Heart left ventricle (tissue), 16 donors: ENCODE results near the gene LGR6. TPM values are rescaled to one million over a fixed set of nuclear protein-coding genes. Genes with fewer than 3 reads are reported as not detected.

Experiments
- ATAC-seq, 4 donors: fragments of 200-7000 bp; cut with Tn5 transposase; one replicate each; pipeline ENCODE4 v1.9.1; 2020 to 2022; ENCODE audit warnings: moderate library complexity in 4 of 4, mild to moderate bottlenecking in 3 of 4, moderate number of reproducible peaks in 1 of 4
- DNase-seq, 5 donors: peaks; one replicate each; pipeline ENCODE4 v3.0.0-alpha.2; 2020
- H3K27ac ChIP-seq, 12 donors: fragments of 200-600 bp; sonication (generic) in 4 of 12; one replicate each; pipeline versions ENCODE4 v1.5.0 to v1.8.0; 2016 to 2022; ENCODE audit warnings: mild to moderate bottlenecking in 2 of 12
- H3K27me3 ChIP-seq, 9 donors: fragments of 200-600 bp; sonication (generic) in 2 of 9; one replicate each; pipeline versions ENCODE4 v1.5.1 to v1.8.0; 2016 to 2022; ENCODE audit warnings: mild to moderate bottlenecking in 3 of 9
- H3K36me3 ChIP-seq, 9 donors: fragments of 200-600 bp; sonication (generic) in 2 of 9; one replicate each; pipeline versions ENCODE4 v1.5.0 to v1.8.0; 2018 to 2022; ENCODE audit warnings: mild to moderate bottlenecking in 2 of 9
- H3K4me1 ChIP-seq, 12 donors: fragments of 200-600 bp; sonication (generic) in 4 of 12; one replicate each; pipeline versions ENCODE4 v1.5.0 to v1.8.0; 2016 to 2022; ENCODE audit warnings: mild to moderate bottlenecking in 3 of 12
- H3K4me3 ChIP-seq, 12 donors: fragments of 200-600 bp; sonication (generic) in 4 of 12; one replicate each; pipeline versions ENCODE4 v1.5.0 to v1.8.0; 2017 to 2022; ENCODE audit warnings: mild to moderate bottlenecking in 9 of 12, moderate library complexity in 4 of 12
- H3K9me3 ChIP-seq, 12 donors: fragments of 200-600 bp; sonication (generic) in 4 of 12; one replicate each; pipeline versions ENCODE4 v1.5.0 to v1.8.0; 2016 to 2022; ENCODE audit warnings: mild to moderate bottlenecking in 1 of 12
- CTCF ChIP-seq, 12 donors: fragments of 200-600 bp; sonication (generic) in 4 of 12; IDR thresholded peaks; one replicate each; pipeline versions ENCODE4 v1.5.0 to v1.8.0; 2018 to 2022; ENCODE audit warnings: antibody characterized with exemption in 12 of 12, mild to moderate bottlenecking in 5 of 12
- POLR2A ChIP-seq, 2 donors: fragments of 450-650 bp; IDR thresholded peaks; one replicate each; pipeline ENCODE4 v1.6.1; 2017; ENCODE audit warnings: antibody characterized with exemption in 2 of 2, mild to moderate bottlenecking in 2 of 2, moderate library complexity in 2 of 2
- WGBS, 4 donors: extraction: QIAGEN DNeasy Blood & Tissue Kit in 2 of 4; methylation state at CpG; one replicate each; pipeline versions ENCODE4 v1.1.5 to v1.1.7; 2013 to 2018; 5-methylcytosine and 5-hydroxymethylcytosine counted together
- intact Hi-C, 10 donors: fragments of 100-400 bp; cut with DNase I; formaldehyde crosslinking; loops; one replicate each; pipeline versions ENCODE4 v1.11.1 to v1.14.2; 2022
- polyA plus RNA-seq, 2 donors: library from polyadenylated mRNA; stranded (reverse); fragments of 200-250 nt; gene quantifications; one replicate each; pipeline ENCODE4 v1.2.3, GENCODE V29; 2013
- total RNA-seq, 9 donors: library from RNA; depleted of rRNA in 2 of 9; stranded (reverse); fragments of >200 nt in 2 of 9; fragmentation: NEBNext Ultra II Directional in 3 of 9; extraction: Animal tissue kit (Norgen Biotek cat#: 25700) in 3 of 9; gene quantifications; one replicate each; pipeline versions ENCODE4 v1.1.0 to v1.2.4, GENCODE V29; 2016 to 2023
- donor health status: ischemic (EF 13 %, LVEDD 7.1; RV severe dilation, severe dysfunction).
- donor health status: healthy with polysubstance abuse.
- donor health status: DM: no; HTN: yes; CAD: no.
- donor health status: DM: no; HTN: no; CAD: no.
- donor health status: ischemic (EF 25% LVEDD 6.9; RV normal size, moderate dysfunction).
- donor health status: ischemic (EF 25% LVEDD 5.7; RV mildly dilated, moderate dysfunction).
- donor health status: healthy.
- donor health status: DM: yes; HTN: yes; CAD: no.
- donor health status: ischemic (EF 35%, LVEDD 5.7; RV mildly dilated, moderate dysfunction).
- donor health status: nonischemic (EF 11% LVEDD 7.7; RV severe dilation, severe dysfunction).
- donor health status: DM: yes; HTN: yes; CAD: no.
- donor health status: PGD.
- donor health status: ischemic (EF 29% LVEDD 5.4; RV normal size, mild dysfunction).
- donor health status: nonischemic (EF 23%, LVEDD 6.1; RV moderate dilation, normal function).

LGR6 gene
- total and polyA plus RNA-seq, 11 donors: 0.29 to 3.5 (median 1.7) TPM

DNA sequence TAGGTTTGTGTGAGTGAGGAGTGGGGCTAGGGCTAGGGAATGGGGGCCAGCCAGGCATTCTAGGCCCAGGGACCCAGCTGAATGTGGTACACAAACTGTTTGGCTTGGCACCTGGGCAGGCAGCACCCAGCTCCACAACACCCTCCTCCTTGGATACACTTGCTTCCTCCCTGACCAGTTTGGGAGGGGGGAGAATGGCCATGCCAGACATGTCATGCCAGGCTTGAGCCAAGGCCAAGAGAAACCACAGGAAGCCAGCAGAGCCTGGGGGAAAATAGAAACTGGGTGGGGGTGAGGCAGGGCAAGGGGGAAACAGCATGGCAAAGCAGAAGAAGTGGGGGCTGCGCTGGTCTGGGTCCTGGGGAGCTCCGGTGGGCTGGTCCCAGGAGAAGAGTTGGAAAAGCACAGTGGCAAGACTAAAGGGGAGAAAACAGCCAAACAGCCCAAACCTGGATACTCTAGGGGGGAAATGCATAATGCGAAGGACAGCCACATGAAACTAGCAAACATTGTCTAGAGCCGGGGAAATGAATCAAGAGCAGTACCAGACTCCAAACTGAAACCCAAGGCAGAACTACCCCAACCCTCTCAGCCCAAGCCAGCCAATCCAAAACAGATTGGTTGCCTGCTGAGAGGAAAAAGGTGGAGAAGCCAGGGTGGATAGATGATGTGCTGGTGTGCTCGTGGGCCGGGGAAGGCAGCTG, 47.9 kb downstream of the LGR6 start:
- Histone ChIP-seq H3K27me3 (peaks cover 0 to 12% (median 0%) of the 10 kb centered on the region in 9 donors), H3K9me3 (no peaks in the 10 kb centered on the region), H3K4me1 (peaks cover 0 to 14% (median 0%) of the 10 kb centered on the region in 12 donors), H3K4me3 (no peak overlapping the region), H3K36me3 (no peaks in the 10 kb centered on the region), H3K27ac (no peak overlapping the region)
- WGBS, 4 donors: 69 to 79% (median 74%) methylated on average over 6 of the region's 6 CpGs
- ATAC-seq: peak; percentile 32 to 66 (median 54)
- DNase-seq: peak in 1 of 5 donors; percentile 23
- intact Hi-C loops: no loop called here
- TF ChIP-seq CTCF (IDR thresholded peaks at IDR 0.05) (no peak), POLR2A (IDR thresholded peaks at IDR 0.05) (no peak)

DNA sequence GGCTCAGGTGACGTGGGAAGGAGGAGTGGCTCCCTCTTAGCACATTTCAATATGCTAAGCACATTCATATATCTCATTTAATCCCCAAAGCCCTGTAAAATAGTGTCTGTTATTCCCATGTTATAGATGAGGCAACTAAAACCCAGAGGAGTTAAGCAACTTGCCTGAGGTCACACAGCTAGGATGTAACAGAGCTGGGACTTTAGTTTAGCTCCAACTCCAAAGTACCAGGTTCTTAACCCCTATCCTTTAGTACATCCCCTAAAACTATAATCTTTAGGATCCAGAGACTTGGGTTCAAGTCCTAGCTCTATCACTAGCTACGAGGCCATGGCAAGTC, 48.5 kb downstream of the LGR6 start:
- Histone ChIP-seq H3K4me1 (peaks cover 0 to 14% (median 0%) of the 10 kb centered on the region in 12 donors), H3K27me3 (peaks cover 0 to 7% (median 0%) of the 10 kb centered on the region in 9 donors), H3K27ac (no peak overlapping the region), H3K9me3 (no peaks in the 10 kb centered on the region), H3K4me3 (no peak overlapping the region), H3K36me3 (no peaks in the 10 kb centered on the region)
- ATAC-seq: no peak
- WGBS, 4 donors: 61 to 67% (median 64%) methylated on average over 2 of the region's 2 CpGs
- DNase-seq: no peak
- TF ChIP-seq CTCF (IDR thresholded peaks at IDR 0.05) (no peak), POLR2A (IDR thresholded peaks at IDR 0.05) (no peak)
- intact Hi-C loops: no loop called here

DNA sequence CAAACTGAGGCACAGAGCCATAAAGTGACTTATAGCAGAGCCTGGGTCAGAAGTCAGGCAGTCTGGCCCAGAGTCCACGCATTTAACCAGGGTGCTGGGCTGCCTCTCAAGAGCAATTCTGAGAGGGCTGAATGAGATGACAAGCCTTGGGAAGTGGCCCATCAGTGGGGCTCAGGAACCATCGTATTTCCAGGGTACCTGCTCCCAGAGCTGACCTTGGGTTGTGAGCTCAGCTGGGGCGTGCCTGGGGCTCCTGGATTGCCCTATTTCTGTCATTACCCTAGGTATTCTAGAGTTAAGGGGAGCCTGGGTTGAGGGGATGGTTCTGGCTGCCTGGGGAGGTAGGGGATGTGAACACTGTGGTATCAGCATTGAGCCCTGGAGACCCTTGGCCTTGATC, 49.4 kb downstream of the LGR6 start:
- Histone ChIP-seq H3K36me3 (no peaks in the 10 kb centered on the region), H3K9me3 (no peaks in the 10 kb centered on the region), H3K27me3 (peaks cover 0 to 4% (median 0%) of the 10 kb centered on the region in 9 donors), H3K4me1 (peaks cover 0 to 14% (median 0%) of the 10 kb centered on the region in 12 donors), H3K4me3 (no peak overlapping the region), H3K27ac (no peak overlapping the region)
- intact Hi-C loops: no loop called here
- ATAC-seq (no peak), DNase-seq (no peak)
- TF ChIP-seq POLR2A (IDR thresholded peaks at IDR 0.05) (no peak), CTCF (IDR thresholded peaks at IDR 0.05) (no peak)
- WGBS, 4 donors: 73 to 85% (median 82%) methylated on average over 3 of the region's 3 CpGs

GRCh38 chr1:202244841-202245261, 51.3 kb downstream of the LGR6 start:
- DNase-seq: no peak
- ATAC-seq: no peak
- WGBS, 4 donors: 66 to 72% (median 70%) methylated on average over 6 to 9 of the region's 9 CpGs
- H3K36me3 ChIP-seq: no peaks in the 10 kb centered on the region
- intact Hi-C loops: no loop called here
- H3K4me3 ChIP-seq: no peak overlapping the region
- TF ChIP-seq POLR2A (IDR thresholded peaks at IDR 0.05) (no peak), CTCF (IDR thresholded peaks at IDR 0.05) (no peak)
- no peaks in the 10 kb centered on the region for H3K9me3 ChIP-seq
- H3K27me3 ChIP-seq: peaks cover 0 to 6% (median 0%) of the 10 kb centered on the region in 9 donors
- no peak overlapping the region for H3K27ac ChIP-seq
- H3K4me1 ChIP-seq: peaks cover 0 to 14% (median 0%) of the 10 kb centered on the region in 12 donors
